PC-3 (cell line): ENCODE data around the gene NECTIN3.

Experiments used
- EZH2 ChIP-seq: fragments of 300-600 bp; sonication (generic); IDR thresholded peaks from one replicate; pipeline ENCODE4 v1.6.1; 2017; ENCODE audit warnings: antibody characterized with exemption, mild to moderate bottlenecking, low read length; ENCODE audit not compliant: unreplicated experiment
- EZH2phosphoT487 ChIP-seq: fragments of 300-600 bp; sonication (generic); IDR thresholded peaks from 2 replicates; pipeline ENCODE4 v1.6.1; 2018; ENCODE audit warnings: mild to moderate bottlenecking, antibody characterized with exemption, low read length, borderline replicate concordance
- TF ChIP-seq, protein P1 (sequence below): fragments of 300-600 bp; sonication (generic); conservative IDR thresholded peaks from 2 replicates; pipeline ENCODE4 v1.5.1; 2017; ENCODE audit warnings: antibody characterized with exemption, low read depth, mild to moderate bottlenecking, low read length

DNA sequence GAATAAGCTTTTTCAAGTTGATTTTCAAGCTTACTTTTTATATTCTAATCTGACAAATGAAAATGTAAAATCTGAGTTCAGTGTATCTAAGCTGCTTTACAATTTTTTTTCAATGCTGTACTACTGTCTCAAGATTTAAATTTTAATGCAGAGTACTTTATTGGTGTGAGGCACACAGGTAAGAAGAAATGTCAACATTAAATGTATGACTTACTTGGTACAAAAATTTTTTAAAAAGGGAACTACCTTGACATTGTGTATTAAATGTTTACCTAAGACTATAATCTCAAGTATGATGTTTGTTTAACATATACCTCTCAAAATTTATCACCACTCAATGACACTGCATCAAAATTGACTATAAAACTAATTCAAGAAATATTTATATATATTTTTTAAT lies 62.7 kb downstream of the NECTIN3 start:
- TF ChIP-seq, protein P1, sequence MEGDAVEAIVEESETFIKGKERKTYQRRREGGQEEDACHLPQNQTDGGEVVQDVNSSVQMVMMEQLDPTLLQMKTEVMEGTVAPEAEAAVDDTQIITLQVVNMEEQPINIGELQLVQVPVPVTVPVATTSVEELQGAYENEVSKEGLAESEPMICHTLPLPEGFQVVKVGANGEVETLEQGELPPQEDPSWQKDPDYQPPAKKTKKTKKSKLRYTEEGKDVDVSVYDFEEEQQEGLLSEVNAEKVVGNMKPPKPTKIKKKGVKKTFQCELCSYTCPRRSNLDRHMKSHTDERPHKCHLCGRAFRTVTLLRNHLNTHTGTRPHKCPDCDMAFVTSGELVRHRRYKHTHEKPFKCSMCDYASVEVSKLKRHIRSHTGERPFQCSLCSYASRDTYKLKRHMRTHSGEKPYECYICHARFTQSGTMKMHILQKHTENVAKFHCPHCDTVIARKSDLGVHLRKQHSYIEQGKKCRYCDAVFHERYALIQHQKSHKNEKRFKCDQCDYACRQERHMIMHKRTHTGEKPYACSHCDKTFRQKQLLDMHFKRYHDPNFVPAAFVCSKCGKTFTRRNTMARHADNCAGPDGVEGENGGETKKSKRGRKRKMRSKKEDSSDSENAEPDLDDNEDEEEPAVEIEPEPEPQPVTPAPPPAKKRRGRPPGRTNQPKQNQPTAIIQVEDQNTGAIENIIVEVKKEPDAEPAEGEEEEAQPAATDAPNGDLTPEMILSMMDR: no peak
- TF ChIP-seq EZH2 (no peak), EZH2phosphoT487 (no peak)
